ENCODE measurements around the gene PLXNA1.

PLXNA1 gene

DNA sequence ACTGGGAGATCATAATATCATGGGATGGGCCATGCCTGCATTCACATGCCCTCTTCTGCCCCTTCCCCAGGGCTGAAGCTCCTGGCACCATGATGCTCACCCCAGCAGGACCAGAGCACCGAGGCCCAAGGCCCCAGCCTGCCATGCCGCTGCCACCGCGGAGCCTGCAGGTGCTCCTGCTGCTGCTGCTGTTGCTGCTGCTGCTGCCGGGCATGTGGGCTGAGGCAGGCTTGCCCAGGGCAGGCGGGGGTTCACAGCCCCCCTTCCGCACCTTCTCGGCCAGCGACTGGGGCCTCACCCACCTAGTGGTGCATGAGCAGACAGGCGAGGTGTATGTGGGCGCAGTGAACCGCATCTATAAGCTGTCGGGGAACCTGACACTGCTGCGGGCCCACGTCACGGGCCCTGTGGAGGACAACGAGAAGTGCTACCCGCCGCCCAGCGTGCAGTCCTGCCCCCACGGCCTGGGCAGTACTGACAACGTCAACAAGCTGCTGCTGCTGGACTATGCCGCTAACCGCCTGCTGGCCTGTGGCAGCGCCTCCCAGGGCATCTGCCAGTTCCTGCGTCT is 5.6 kb downstream of the PLXNA1 start:
- no peak for DNase-seq (ENCODE audit: low spot score)

- DNase-seq (ENCODE audit: low spot score): no peak
Observed at GRCh38 chr3:126989316-126990023, 6.6 kb downstream of the PLXNA1 start.

DNA sequence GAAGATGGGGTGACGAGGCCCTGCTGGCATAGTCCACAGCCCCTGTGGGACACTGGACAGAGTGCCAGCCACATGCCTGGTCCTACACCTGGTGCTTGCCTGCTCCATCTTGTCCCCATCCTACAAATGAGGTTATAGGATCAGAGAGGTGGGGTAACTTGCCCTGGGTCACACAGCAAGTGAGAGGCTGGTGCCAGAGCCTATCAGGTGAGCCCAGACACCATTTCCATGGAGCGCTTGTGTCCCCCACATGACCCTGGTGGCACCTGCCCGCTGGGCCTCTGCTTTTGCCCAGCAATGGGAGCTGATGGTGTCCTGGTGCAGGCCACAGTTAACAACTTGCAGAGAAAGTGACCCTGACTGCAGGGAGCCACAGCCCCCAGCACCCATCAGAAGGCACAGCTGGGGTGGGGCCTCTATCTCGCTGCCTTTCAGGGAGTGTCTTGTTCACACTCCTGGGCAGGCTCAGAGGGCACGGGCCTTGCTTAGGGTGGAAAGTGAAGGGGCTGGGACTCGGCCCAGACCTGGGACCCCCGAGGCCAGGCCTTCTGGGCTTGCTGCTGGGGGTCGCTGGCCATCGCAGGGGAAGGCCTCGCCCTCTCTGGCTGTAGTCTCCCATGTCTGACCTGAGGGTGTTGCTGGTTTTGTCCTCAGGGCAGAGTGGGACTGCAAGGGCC is 7.2 kb downstream of the PLXNA1 start:
- no peak for DNase-seq (ENCODE audit: low spot score)

DNA sequence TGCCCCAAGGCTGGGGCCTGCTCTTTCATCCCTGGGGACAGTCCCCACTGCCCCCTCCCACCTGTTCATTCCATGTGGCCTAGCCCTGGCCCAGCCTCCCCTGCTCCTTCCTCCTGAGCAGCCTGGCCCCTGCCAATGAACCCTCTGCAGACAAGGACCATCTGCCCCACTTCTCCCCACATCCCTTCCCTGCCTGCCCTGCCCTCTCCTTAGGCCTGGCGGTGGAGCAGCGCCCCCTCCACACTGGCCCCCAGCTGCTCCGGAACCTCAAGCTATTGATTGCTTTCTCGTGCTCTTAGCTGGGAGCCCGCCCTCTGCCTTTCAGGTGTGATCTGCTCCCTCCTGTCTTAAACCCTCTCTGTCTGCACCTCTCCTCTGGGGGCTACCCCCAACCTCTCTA is 8.0 kb downstream of the PLXNA1 start:
- no peak for DNase-seq (ENCODE audit: low spot score)

DNA sequence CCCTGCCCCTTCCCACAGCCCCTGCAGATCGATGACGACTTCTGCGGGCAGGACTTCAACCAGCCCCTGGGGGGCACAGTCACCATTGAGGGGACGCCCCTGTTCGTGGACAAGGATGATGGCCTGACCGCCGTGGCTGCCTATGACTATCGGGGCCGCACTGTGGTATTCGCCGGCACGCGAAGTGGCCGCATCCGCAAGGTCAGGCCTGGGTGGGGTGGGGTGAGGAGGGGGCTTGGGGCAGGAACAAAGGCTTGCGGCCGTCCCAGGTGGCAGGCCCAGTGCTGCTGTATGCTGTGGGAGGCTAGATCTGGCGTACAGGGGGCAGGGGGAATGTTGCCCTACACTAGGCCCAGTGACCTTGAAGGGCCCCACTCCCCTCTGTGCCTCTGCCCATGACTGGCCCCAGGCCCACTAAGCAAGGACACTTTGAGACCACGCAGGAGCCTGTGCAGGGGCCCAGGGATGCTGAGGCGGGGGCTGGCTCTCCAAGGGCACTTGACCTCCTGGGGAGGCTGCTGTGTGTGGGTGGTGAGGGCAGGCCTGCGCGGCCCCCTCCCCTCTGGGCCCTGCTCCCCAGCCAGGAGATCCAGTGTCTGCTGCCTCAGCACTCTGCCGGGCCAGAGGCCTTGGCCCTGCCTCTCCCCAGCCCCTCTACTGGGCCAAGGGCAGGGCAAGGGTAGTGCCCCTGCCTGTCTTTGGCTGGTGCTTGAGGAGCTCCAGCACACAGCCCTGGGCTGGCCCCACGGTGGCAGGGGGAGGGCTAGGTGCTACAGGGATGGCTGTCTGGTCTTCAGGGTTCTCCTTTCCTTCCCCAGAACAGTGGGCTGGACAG is 8.7 kb downstream of the PLXNA1 start:
- no peak for DNase-seq (ENCODE audit: low spot score)

GRCh38 chr3:126992216-126992615 is 9.3 kb downstream of the PLXNA1 start:
- DNase-seq (ENCODE audit: low spot score): no peak

DNA sequence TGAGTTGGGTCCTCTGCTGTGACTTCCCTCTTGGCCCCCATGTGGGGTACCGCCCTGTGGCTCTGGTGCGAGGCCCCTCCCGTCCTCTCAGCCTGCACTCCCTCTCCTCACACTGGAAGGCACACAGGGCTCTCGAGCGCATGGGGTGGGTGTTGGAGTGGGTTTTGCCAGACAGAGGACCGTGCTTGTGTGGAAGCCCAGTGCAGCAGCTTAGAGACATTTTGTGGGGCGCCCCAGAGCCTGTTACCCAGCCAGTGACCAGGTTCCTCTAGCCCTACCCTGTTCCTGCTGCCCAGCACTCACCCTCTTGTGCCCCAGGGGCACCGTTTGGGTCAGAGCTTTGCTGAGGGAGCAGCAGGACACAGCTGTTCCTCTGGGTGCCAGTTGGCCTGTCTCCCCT is 9.9 kb downstream of the PLXNA1 start:
- no peak for DNase-seq (ENCODE audit: low spot score)

DNA sequence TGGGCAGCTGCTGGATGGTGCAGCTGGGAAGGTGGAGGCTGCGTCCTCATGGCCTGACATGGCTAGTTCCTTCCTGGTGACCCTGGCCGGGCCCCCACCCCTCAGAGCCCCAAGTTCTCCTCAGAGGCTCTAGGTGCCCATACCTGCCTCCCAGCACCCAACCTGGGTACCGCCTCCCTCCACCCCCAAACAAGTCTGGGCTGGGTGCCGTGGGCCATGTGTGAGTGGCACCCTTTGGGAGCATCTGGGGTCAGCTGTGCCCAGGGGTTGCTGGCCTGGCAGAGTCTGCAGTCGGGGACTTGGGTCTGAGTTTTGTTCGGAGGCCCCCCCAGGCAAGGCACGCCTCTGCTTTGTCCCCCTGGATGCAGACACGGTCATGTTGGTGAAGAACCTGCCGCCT is 10.5 kb downstream of the PLXNA1 start:
- DNase-seq (ENCODE audit: low spot score): no peak

DNA sequence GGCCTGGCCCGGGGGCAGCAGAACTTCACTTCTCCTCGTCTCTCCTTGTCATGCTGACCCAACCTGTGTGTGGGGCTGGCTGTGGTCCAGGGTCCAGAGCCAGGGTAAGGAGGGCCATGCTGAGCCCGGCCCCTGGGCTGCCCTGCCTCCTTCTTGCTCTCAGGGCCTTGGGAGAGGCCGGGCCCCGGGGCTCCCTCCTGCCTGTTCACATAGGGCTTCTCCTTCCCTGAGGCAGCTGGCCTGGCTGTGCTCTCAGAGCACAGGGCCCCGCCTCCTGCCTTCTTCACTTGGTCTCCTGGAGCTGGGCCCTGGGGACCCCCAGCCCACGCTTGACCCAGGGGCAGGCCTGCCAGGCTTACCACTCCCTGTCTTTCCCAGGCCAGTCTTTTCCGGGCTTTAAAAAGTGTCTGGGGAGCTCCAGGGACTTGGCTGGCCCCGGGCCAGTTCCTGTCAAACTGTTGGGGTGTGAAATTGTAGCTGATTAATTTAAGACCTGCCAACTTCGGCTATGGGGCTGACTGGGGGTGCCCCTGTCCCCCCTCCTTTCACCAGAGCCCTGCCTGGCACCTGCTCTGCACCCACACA is 11.8 kb downstream of the PLXNA1 start:
- no peak for DNase-seq (ENCODE audit: low spot score)

DNA sequence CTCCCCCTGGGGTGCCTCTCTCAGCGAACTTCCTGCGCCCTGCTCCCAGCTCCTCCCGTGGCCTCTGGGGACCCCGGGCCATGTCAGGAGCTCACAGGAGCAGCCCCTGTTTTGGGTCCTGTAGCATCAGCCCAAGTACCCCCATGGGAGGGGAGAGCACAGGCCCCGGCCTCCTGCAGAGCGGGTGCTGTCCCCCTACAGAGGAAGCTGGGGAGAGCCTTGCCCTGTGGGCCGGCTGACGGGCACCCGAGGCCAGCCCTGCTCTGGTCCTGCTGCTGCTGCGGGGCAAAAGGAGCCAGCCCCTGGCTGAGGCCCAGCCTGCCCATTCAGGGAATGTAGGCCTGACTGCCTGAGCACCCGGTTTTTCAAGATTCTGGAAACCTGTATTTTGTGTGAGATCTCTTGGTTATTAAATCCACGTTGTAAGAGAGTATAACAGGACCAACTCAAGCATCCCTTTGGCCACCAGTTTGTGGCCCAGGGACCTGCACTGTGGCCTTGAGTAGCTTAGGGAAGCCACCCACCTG is 12.4 kb downstream of the PLXNA1 start:
- no peak for DNase-seq (ENCODE audit: low spot score)

GRCh38 chr3:126995926-126996512 is 13.1 kb downstream of the PLXNA1 start:
- no peak for DNase-seq (ENCODE audit: low spot score)

GRCh38 chr3:126996905-126997304 is 14.0 kb downstream of the PLXNA1 start:
- peak; percentile 13 for DNase-seq (ENCODE audit: low spot score)

- no peak for DNase-seq (ENCODE audit: low spot score)
Observed at GRCh38 chr3:126997455-126998038, 14.6 kb downstream of the PLXNA1 start.

GRCh38 chr3:126998320-126998719 is 15.4 kb downstream of the PLXNA1 start:
- no peak for DNase-seq (ENCODE audit: low spot score)

DNA sequence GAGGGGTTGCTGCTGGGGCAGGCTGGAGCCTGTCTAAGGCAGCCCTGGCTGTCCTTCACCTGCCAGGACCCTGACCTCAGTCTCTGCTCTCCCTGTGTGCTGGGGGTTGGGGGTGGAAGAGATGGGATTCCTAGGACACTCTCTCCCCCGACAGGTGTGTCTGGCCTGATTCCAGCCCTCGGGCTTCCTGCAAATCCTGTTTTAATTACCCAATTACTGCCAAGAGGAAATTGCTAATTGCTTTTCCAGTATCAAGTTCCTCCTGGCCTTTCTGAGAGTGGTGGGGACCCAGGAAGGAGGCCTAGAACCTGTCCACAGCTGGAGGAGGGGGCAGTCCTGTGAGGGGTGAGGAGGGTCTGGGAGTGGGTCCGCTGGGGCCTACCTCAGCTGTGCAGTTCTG is 15.8 kb downstream of the PLXNA1 start:
- DNase-seq (ENCODE audit: low spot score): no peak

GRCh38 chr3:126999383-126999782 is 16.5 kb downstream of the PLXNA1 start:
- DNase-seq (ENCODE audit: low spot score): no peak

GRCh38 chr3:127000119-127000518 is 17.2 kb downstream of the PLXNA1 start:
- DNase-seq (ENCODE audit: low spot score): no peak

- no peak for DNase-seq (ENCODE audit: low spot score)
Observed at GRCh38 chr3:127000761-127001160, 17.8 kb downstream of the PLXNA1 start.

- DNase-seq (ENCODE audit: low spot score): no peak
Observed at GRCh38 chr3:127001486-127002194, 18.7 kb downstream of the PLXNA1 start.
